IPS-18a (cell line): ENCODE measurements around the gene CADPS.

ENCODE experiments used
- H3K27ac ChIP-seq: one replicate; pipeline ENCODE4 v1.5.1; 2013; ENCODE audit warnings: low read length
- H3K27me3 ChIP-seq: one replicate; pipeline ENCODE4 v1.6.1; 2013; ENCODE audit warnings: mild to moderate bottlenecking, low read length; ENCODE audit not compliant: control insufficient read depth, insufficient read depth
- H3K36me3 ChIP-seq: one replicate; pipeline ENCODE4 v1.6.1; 2013; ENCODE audit warnings: low read depth, low read length; ENCODE audit not compliant: control insufficient read depth
- H3K4me1 ChIP-seq: one replicate; pipeline ENCODE4 v1.6.1; 2013; ENCODE audit warnings: low read depth, low read length; ENCODE audit not compliant: control insufficient read depth
- H3K4me3 ChIP-seq: one replicate; pipeline ENCODE4 v1.5.1; 2013; ENCODE audit warnings: low read length
- H3K9ac ChIP-seq: one replicate; pipeline ENCODE4 v1.6.1; 2013; ENCODE audit warnings: mild to moderate bottlenecking, low read length, moderate library complexity
- H3K9me3 ChIP-seq: one replicate; pipeline ENCODE4 v1.6.1; 2013; ENCODE audit warnings: low read depth, low read length; ENCODE audit not compliant: control insufficient read depth

Gene CADPS

DNA sequence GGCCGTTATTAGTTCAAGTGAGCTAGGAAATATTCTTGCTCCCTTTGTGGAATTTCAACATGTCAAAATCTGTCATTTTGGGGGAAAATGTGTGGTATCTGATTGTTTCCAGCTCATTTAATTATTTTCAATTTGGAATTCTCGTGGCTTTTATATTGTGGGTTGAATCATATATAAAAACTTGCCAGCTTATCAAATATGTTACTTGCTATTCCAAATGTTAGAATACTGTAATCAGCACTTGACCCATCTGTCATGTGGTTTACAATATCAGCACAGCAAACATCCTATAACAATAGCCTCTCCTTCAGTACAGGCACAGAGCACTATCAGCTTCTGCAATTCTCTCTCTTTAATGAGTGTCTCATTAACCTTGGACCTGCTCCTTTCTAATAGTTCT is 371.7 kb downstream of the CADPS start:
- H3K27me3 ChIP-seq, result no peaks in the 10 kb centered on the region
- H3K4me3 ChIP-seq, result no peak overlapping the region
- H3K27ac ChIP-seq, result no peak overlapping the region
- no peaks in the 10 kb centered on the region for H3K9me3 ChIP-seq
- H3K4me1 ChIP-seq, result no peaks in the 10 kb centered on the region
- H3K36me3 ChIP-seq, result no peaks in the 10 kb centered on the region
- H3K9ac ChIP-seq, result no peak overlapping the region

GRCh38 chr3:62502315-62503300 is 372.6 kb downstream of the CADPS start:
- H3K27me3 ChIP-seq, result no peaks in the 10 kb centered on the region
- no peaks in the 10 kb centered on the region for H3K4me1 ChIP-seq
- no peaks in the 10 kb centered on the region for H3K9me3 ChIP-seq
- H3K36me3 ChIP-seq, result no peaks in the 10 kb centered on the region
- H3K9ac ChIP-seq, result no peak overlapping the region
- no peak overlapping the region for H3K27ac ChIP-seq
- H3K4me3 ChIP-seq, result no peak overlapping the region

- H3K4me3 ChIP-seq, result no peak overlapping the region
- no peak overlapping the region for H3K9ac ChIP-seq
- H3K9me3 ChIP-seq, result no peaks in the 10 kb centered on the region
- no peaks in the 10 kb centered on the region for H3K4me1 ChIP-seq
- no peak overlapping the region for H3K27ac ChIP-seq
- H3K27me3 ChIP-seq, result no peaks in the 10 kb centered on the region
- no peaks in the 10 kb centered on the region for H3K36me3 ChIP-seq
Measured at GRCh38 chr3:62501289-62501668, 373.9 kb downstream of the CADPS start.

- Histone ChIP-seq H3K4me1 (no peaks in the 10 kb centered on the region), H3K36me3 (no peaks in the 10 kb centered on the region), H3K9me3 (no peaks in the 10 kb centered on the region), H3K27ac (no peak overlapping the region), H3K9ac (no peak overlapping the region), H3K4me3 (no peak overlapping the region), H3K27me3 (no peaks in the 10 kb centered on the region)
Measured at GRCh38 chr3:62500556-62501288, 374.5 kb downstream of the CADPS start.

- Histone ChIP-seq H3K4me3 (no peak overlapping the region), H3K27me3 (no peaks in the 10 kb centered on the region), H3K9me3 (no peaks in the 10 kb centered on the region), H3K4me1 (no peaks in the 10 kb centered on the region), H3K36me3 (no peaks in the 10 kb centered on the region), H3K9ac (no peak overlapping the region), H3K27ac (no peak overlapping the region)
Measured at GRCh38 chr3:62497156-62497555, 378.1 kb downstream of the CADPS start.

- H3K27me3 ChIP-seq, result no peaks in the 10 kb centered on the region
- no peak overlapping the region for H3K27ac ChIP-seq
- no peaks in the 10 kb centered on the region for H3K9me3 ChIP-seq
- H3K4me1 ChIP-seq, result no peaks in the 10 kb centered on the region
- H3K9ac ChIP-seq, result no peak overlapping the region
- H3K36me3 ChIP-seq, result no peaks in the 10 kb centered on the region
- no peak overlapping the region for H3K4me3 ChIP-seq
Measured at GRCh38 chr3:62496503-62496902, 378.7 kb downstream of the CADPS start.

DNA sequence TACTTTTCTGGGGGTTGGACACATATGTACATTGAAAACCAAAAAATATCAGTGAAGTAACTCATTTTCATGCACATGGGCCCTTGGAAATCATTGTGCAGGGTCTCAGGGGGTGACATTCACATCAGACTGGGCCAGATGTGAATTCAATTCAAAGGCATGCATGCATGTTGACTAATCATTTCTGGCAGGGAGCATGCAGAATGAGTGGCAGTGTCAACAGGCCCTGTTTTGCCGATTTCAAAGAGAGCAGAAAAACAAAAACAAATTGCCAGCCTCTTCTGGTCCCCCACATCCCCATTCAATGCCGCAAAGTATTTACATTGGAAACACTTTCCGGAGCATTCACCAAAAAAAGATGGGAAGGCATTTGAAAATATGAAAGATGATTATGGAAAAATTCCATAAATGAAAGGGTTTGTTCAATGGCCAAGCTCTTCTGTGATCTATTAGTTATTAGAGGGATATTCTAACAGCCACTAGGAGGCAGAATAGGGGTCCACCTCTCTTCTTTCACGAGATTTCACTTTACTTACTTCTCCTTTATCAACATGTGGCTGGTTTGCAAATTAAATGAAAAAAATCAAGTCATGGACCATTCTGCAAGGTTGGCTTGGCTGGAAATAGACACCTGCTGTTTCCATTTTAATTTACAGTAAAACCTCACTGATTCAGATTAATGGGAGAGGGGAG is 382.0 kb downstream of the CADPS start:
- Histone ChIP-seq H3K4me3 (no peak overlapping the region), H3K27me3 (no peaks in the 10 kb centered on the region)

DNA sequence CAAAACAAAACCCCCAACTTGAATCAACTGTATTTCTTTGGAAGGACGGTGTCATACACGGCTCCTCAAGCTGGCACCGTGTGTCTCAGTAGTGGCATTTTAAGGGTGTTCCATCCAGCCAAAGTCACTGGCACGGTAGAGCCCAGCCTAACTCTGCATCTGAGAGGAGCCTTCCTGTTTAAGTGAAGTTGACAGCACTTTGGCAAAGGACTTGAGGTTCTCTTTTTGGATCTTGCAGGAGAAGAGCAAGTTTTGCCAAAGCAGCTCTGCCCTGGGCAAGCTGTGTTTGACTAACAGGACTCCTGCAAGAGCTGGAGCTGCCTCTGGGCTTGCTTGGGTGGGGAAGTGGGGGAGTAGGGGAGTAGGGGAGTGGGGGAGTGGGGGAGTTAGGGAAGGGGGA is 392.3 kb downstream of the CADPS start:
- Histone ChIP-seq H3K9ac (no peak overlapping the region), H3K4me3 (no peak overlapping the region), H3K9me3 (no peaks in the 10 kb centered on the region), H3K27me3 (no peaks in the 10 kb centered on the region), H3K4me1 (peaks cover 9% of the 10 kb centered on the region), H3K27ac (no peak overlapping the region), H3K36me3 (no peaks in the 10 kb centered on the region)

More for the DNA sequence above, 382.0 kb downstream of the CADPS start:
- H3K27ac ChIP-seq, result no peak overlapping the region
- no peaks in the 10 kb centered on the region for H3K36me3 ChIP-seq
- H3K4me1 ChIP-seq, result no peaks in the 10 kb centered on the region
- H3K9ac ChIP-seq, result no peak overlapping the region
- no peaks in the 10 kb centered on the region for H3K9me3 ChIP-seq

GRCh38 chr3:62481962-62482361 is 393.3 kb downstream of the CADPS start:
- H3K9me3 ChIP-seq, result no peaks in the 10 kb centered on the region
- H3K9ac ChIP-seq, result no peak overlapping the region
- H3K4me3 ChIP-seq, result no peak overlapping the region
- H3K36me3 ChIP-seq, result no peaks in the 10 kb centered on the region
- H3K27ac ChIP-seq, result no peak overlapping the region
- no peaks in the 10 kb centered on the region for H3K27me3 ChIP-seq
- H3K4me1 ChIP-seq, result peaks cover 9% of the 10 kb centered on the region

- H3K9me3 ChIP-seq, result no peaks in the 10 kb centered on the region
- H3K27me3 ChIP-seq, result no peaks in the 10 kb centered on the region
- H3K4me1 ChIP-seq, result peaks cover 9% of the 10 kb centered on the region
- H3K9ac ChIP-seq, result no peak overlapping the region
- no peaks in the 10 kb centered on the region for H3K36me3 ChIP-seq
- no peak overlapping the region for H3K4me3 ChIP-seq
- no peak overlapping the region for H3K27ac ChIP-seq
Measured at GRCh38 chr3:62480056-62480455, 395.2 kb downstream of the CADPS start.

GRCh38 chr3:62479326-62479725 is 395.9 kb downstream of the CADPS start:
- Histone ChIP-seq H3K4me1 (peaks cover 9% of the 10 kb centered on the region), H3K9ac (no peak overlapping the region), H3K27me3 (no peaks in the 10 kb centered on the region), H3K36me3 (no peaks in the 10 kb centered on the region), H3K4me3 (no peak overlapping the region), H3K9me3 (no peaks in the 10 kb centered on the region), H3K27ac (no peak overlapping the region)
